Chondrocyte (in vitro differentiated cells): ENCODE data around the gene AFF2. TPM values are rescaled to one million over a fixed set of nuclear protein-coding genes. Genes with fewer than 3 reads are reported as not detected.

Experiments used
- DNase-seq: peaks from one replicate; pipeline ENCODE4 v3.0.0; 2021; ENCODE audit warnings: mixed read lengths, low spot score
- H3K27ac Mint-ChIP-seq: one replicate; pipeline ENCODE4 v1.8.0; 2021; ENCODE audit warnings: mild to moderate bottlenecking, moderate library complexity, mixed read lengths; ENCODE audit not compliant: unreplicated experiment
- H3K27me3 Mint-ChIP-seq: 2 replicates; pipeline ENCODE4 v1.8.0; 2021; ENCODE audit warnings: low read depth, mixed read lengths
- H3K36me3 Mint-ChIP-seq: 2 replicates; pipeline ENCODE4 v1.8.0; 2021; ENCODE audit warnings: low read depth, mixed read lengths
- H3K4me1 Mint-ChIP-seq: 2 replicates; pipeline ENCODE4 v1.8.0; 2021; ENCODE audit warnings: low read depth, mild to moderate bottlenecking, mixed read lengths
- H3K4me3 Mint-ChIP-seq: one replicate; pipeline ENCODE4 v1.8.0; 2021; ENCODE audit warnings: mild to moderate bottlenecking, moderate library complexity, mixed read lengths; ENCODE audit not compliant: unreplicated experiment
- H3K9me3 Mint-ChIP-seq: 2 replicates; pipeline ENCODE4 v1.8.0; 2021; ENCODE audit warnings: low read depth, mixed read lengths
- total RNA-seq: library from RNA; stranded (reverse); gene quantifications from 3 replicates; pipeline ENCODE4 v1.2.1, GENCODE V29; 2021
- TF ChIP-seq, protein P1 (sequence below): fragments of 200-600 bp; sonication (generic); IDR thresholded peaks from 2 replicates; pipeline ENCODE4 v1.5.0; 2021; ENCODE audit warnings: antibody characterized with exemption, mild to moderate bottlenecking, moderate library complexity

AFF2 gene
- total RNA-seq, 1 donor from 2014 or later, result 22.4 TPM

DNA sequence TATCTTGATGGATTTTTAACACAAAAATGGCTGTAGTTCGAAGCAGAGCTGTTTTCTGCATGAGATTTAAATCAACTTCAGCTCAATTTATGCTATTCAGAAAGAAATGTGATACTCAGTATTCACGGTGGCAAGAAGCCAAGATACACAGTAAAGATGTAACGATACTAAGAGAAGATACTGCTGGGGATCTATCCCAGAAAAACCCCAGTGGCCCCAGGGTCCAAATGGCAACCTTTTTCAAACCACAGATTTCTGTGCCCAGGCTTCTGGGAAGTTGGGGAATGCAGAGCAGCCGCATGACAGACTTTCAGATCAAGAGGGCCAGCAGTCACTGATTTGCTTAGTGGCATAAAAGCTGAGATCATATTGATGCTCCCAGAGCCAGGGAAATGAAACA, 353.9 kb downstream of the AFF2 start:
- Mint-ChIP-seq H3K27me3 (no peaks in the 10 kb centered on the region), H3K27ac (peak overlapping the region; percentile 45), H3K4me3 (peak overlapping the region; percentile 12), H3K36me3 (no peaks in the 10 kb centered on the region), H3K4me1 (peaks cover 23% of the 10 kb centered on the region), H3K9me3 (peaks cover 5% of the 10 kb centered on the region)
- no peak for DNase-seq
- TF ChIP-seq, protein P1, sequence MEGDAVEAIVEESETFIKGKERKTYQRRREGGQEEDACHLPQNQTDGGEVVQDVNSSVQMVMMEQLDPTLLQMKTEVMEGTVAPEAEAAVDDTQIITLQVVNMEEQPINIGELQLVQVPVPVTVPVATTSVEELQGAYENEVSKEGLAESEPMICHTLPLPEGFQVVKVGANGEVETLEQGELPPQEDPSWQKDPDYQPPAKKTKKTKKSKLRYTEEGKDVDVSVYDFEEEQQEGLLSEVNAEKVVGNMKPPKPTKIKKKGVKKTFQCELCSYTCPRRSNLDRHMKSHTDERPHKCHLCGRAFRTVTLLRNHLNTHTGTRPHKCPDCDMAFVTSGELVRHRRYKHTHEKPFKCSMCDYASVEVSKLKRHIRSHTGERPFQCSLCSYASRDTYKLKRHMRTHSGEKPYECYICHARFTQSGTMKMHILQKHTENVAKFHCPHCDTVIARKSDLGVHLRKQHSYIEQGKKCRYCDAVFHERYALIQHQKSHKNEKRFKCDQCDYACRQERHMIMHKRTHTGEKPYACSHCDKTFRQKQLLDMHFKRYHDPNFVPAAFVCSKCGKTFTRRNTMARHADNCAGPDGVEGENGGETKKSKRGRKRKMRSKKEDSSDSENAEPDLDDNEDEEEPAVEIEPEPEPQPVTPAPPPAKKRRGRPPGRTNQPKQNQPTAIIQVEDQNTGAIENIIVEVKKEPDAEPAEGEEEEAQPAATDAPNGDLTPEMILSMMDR, result no peak

DNA sequence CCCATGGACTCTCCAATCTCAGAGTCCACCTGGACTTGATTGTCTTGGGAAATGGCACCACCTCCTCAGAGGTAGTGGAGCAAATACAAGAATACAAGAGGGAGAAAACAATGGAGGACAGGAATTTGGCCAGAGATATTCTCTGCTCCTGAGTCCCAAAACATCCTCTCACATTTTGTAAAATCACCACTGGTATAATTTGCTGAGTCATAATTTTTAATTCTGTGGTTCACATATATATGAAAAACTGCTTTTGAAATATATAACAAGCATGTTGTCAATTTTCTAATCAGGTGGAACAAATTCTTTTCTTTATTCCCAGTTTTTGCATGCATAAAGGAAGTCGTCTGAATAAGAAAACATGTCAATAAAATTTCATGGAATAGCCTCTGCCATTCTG, 356.1 kb downstream of the AFF2 start:
- H3K27me3 Mint-ChIP-seq, result no peaks in the 10 kb centered on the region
- H3K36me3 Mint-ChIP-seq, result no peaks in the 10 kb centered on the region
- no peak overlapping the region for H3K4me3 Mint-ChIP-seq
- no peak overlapping the region for H3K27ac Mint-ChIP-seq
- H3K4me1 Mint-ChIP-seq, result peaks cover 17% of the 10 kb centered on the region
- no peak for DNase-seq
- TF ChIP-seq, protein P1, result no peak
- H3K9me3 Mint-ChIP-seq, result peaks cover 5% of the 10 kb centered on the region

DNA sequence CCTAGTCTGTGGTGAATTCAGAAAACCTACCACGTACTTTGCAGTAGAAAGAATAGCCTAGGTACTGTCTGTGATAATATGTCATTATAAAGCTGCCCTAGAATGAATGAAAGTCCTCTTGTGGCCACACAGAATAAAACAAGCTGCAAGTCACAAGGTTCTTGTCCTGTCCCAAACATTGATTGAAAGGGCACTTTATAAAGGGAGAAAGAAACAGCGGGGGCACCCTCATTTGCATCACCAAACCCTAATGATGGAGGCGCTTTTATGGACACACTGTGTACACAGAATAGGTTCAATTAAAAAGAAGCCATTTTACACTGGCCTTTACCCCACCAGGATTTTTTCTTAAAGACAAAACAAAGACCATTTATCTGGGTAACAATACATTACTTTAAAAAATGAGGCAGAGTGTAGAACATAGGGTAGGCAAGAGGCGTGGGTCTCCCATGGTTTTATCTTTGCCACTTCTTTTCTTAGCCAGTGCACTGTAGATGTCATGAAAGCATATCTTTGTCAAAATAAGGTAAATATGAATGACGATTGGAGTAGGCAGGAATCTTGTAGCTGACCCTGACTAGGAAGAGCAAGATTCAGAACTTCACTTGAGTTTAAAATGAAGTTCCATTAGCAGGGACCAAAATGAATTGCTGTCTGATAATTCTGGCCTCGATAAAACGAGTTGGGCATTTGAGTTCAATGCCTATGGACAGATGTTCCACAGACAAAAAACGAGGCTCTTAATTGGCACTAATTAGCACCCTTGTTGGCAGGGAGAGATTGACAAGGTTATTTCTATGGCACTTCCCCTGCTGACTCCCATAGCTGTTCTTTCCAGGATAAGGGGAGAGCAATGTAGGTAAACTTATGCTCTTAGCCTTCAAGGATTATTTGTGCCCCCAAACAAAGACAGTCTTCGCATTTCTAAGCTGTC, 365.1 kb downstream of the AFF2 start:
- peaks cover 2% of the 10 kb centered on the region for H3K4me1 Mint-ChIP-seq
- TF ChIP-seq, protein P1, result peak; percentile 40
- no peak overlapping the region for H3K27ac Mint-ChIP-seq
- no peak for DNase-seq
- peaks cover 7% of the 10 kb centered on the region for H3K9me3 Mint-ChIP-seq
- H3K36me3 Mint-ChIP-seq, result no peaks in the 10 kb centered on the region
- H3K27me3 Mint-ChIP-seq, result no peaks in the 10 kb centered on the region
- H3K4me3 Mint-ChIP-seq, result no peak overlapping the region

DNA sequence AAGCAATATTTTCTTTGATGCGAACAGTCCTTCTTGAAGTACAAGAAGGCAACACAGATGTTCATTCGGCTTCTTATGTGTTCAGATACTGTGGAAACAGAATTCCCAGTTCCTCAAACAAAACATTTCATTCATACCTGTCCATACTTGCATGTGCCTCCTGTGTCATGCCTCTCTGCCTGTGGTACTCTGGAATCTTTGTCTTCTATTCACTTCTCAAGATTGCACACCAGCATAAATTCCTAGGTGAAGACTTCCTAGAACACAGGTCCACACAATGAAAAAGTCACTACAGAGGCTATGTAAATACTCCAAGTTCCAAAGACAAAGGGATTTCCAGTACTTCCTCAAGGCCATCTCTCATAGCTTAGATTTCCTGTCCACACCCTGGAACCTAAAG, 367.2 kb downstream of the AFF2 start:
- Mint-ChIP-seq H3K27me3 (no peaks in the 10 kb centered on the region), H3K9me3 (peaks cover 7% of the 10 kb centered on the region)

DNA sequence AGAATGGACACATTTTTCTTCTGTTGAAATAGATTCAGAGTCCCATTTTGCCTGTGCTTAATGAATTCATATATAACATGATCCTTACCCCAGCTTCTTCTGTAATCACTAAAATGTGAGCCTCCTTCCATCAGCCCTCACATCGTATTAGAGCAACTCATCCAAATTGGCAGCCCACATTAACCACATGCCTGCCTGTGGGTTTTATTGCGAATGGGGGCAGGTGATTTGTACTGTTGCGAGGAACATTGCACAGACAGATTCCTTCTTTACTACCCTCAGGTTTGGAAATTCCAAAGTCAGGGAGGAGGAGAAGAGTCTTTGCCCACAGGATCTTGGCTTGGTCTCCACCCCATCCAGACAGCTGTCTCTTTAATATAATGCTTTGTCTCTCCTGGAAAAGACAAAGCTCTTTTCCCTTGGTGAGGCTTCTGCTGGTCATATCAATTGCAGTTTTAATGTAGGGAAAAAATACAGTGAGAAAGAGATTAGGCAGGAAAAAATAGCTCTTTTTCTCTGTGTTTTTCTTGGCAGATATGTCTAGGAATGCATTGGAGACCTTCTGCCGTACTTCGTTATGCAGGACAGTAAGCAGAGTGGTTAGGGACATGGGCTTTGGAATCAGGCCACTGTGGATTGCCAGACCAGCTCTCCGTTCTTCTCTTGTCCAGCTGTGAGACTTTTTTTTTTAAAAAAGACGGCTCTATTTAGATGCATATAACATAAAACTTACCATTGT, 371.2 kb downstream of the AFF2 start:
- H3K36me3 Mint-ChIP-seq, result no peaks in the 10 kb centered on the region
- H3K27me3 Mint-ChIP-seq, result no peaks in the 10 kb centered on the region
- H3K9me3 Mint-ChIP-seq, result peaks cover 7% of the 10 kb centered on the region
- no peak for DNase-seq
- H3K4me3 Mint-ChIP-seq, result no peak overlapping the region
- peaks cover 22% of the 10 kb centered on the region for H3K4me1 Mint-ChIP-seq
- peak overlapping the region; percentile 56 for H3K27ac Mint-ChIP-seq
- TF ChIP-seq, protein P1, result no peak

More for the DNA sequence above, 367.2 kb downstream of the AFF2 start:
- Mint-ChIP-seq H3K4me3 (no peak overlapping the region), H3K36me3 (no peaks in the 10 kb centered on the region), H3K4me1 (peaks cover 22% of the 10 kb centered on the region), H3K27ac (no peak overlapping the region)
- TF ChIP-seq, protein P1, result no peak
- DNase-seq, result no peak
